ENCODE data around the gene ZNF512.

Gene ZNF512

GRCh38 chr2:27640722-27641245 is 57.9 kb downstream of the ZNF512 start:
- H3K4me3 ChIP-seq (ENCODE audit: low read depth, low read length) = no peak overlapping the region
- DNase-seq (ENCODE audit: low read depth) = no peak
- TF ChIP-seq CTCF (IDR thresholded peaks at IDR 0.05; ENCODE audit: control insufficient read depth, extremely low read depth, insufficient read depth) = no peak

- no peak overlapping the region for H3K4me3 ChIP-seq (ENCODE audit: low read depth, low read length)
- TF ChIP-seq CTCF (IDR thresholded peaks at IDR 0.05; ENCODE audit: control insufficient read depth, extremely low read depth, insufficient read depth) = no peak
- DNase-seq (ENCODE audit: low read depth) = no peak
Measured at GRCh38 chr2:27645197-27645596, 62.4 kb downstream of the ZNF512 start.

- no peak for TF ChIP-seq CTCF (IDR thresholded peaks at IDR 0.05; ENCODE audit: control insufficient read depth, extremely low read depth, insufficient read depth)
- DNase-seq (ENCODE audit: low read depth) = no peak
- no peak overlapping the region for H3K4me3 ChIP-seq (ENCODE audit: low read depth, low read length)
Measured at GRCh38 chr2:27647289-27647688, 64.4 kb downstream of the ZNF512 start.

GRCh38 chr2:27647737-27648136 is 64.9 kb downstream of the ZNF512 start:
- no peak for TF ChIP-seq CTCF (IDR thresholded peaks at IDR 0.05; ENCODE audit: control insufficient read depth, extremely low read depth, insufficient read depth)
- DNase-seq (ENCODE audit: low read depth) = no peak

GRCh38 chr2:27651056-27651455 is 68.2 kb downstream of the ZNF512 start:
- no peak overlapping the region for H3K4me3 ChIP-seq (ENCODE audit: low read depth, low read length)
- no peak for TF ChIP-seq CTCF (IDR thresholded peaks at IDR 0.05; ENCODE audit: control insufficient read depth, extremely low read depth, insufficient read depth)
- no peak for DNase-seq (ENCODE audit: low read depth)

More at GRCh38 chr2:27647737-27648136, 64.9 kb downstream of the ZNF512 start:
- no peak overlapping the region for H3K4me3 ChIP-seq (ENCODE audit: low read depth, low read length)

GRCh38 chr2:27652341-27652740 is 69.5 kb downstream of the ZNF512 start:
- DNase-seq (ENCODE audit: low read depth) = no peak
- H3K4me3 ChIP-seq (ENCODE audit: low read depth, low read length) = no peak overlapping the region
- no peak for TF ChIP-seq CTCF (IDR thresholded peaks at IDR 0.05; ENCODE audit: control insufficient read depth, extremely low read depth, insufficient read depth)

GRCh38 chr2:27652790-27653189 is 69.9 kb downstream of the ZNF512 start:
- H3K4me3 ChIP-seq (ENCODE audit: low read depth, low read length) = no peak overlapping the region
- no peak for TF ChIP-seq CTCF (IDR thresholded peaks at IDR 0.05; ENCODE audit: control insufficient read depth, extremely low read depth, insufficient read depth)
- no peak for DNase-seq (ENCODE audit: low read depth)
